Keratinocyte (primary cell): Measurements from ENCODE around the gene RNF115.

ENCODE experiments used
- EZH2 ChIP-seq: IDR thresholded peaks from one replicate; pipeline ENCODE4 v1.6.1; 2012; ENCODE audit warnings: inconsistent platforms, mild to moderate bottlenecking, low read length, moderate library complexity
- TF ChIP-seq, protein P1 (sequence below), 3 experiments: IDR thresholded peaks in 1 of 3; conservative IDR thresholded peaks in 1 of 3; optimal IDR thresholded peaks in 1 of 3; 2 replicates in 2 of 3; 3 replicates in 1 of 3; pipeline versions ENCODE3 to v1.5.1; 2011; ENCODE audit warnings: low read length in 3 of 3, mild to moderate bottlenecking in 3 of 3, moderate library complexity in 2 of 3, control low read depth in 1 of 3, inconsistent platforms in 1 of 3; ENCODE audit not compliant: insufficient read depth in 2 of 3; ENCODE audit errors: extremely low read depth in 1 of 3

DNA sequence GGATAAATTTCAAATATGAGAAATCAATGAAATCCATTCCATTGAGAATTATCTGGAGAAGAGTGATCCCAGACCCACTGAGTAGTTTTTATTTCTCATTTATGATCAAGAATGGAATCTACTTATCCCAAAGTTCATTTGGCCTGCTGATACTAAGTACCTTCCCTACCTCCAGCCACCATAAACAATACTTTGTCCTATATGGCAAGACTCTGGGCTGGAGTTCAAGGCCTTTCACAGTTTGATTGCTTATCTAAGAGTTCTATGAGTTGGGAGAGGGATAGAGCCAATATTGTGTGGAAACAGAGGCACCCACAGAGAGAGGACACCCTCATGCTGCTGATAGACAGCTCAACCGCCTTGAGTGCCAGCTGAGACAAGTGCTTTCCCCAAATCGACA lies 121.8 kb downstream of the RNF115 start:
- TF ChIP-seq, protein P1, sequence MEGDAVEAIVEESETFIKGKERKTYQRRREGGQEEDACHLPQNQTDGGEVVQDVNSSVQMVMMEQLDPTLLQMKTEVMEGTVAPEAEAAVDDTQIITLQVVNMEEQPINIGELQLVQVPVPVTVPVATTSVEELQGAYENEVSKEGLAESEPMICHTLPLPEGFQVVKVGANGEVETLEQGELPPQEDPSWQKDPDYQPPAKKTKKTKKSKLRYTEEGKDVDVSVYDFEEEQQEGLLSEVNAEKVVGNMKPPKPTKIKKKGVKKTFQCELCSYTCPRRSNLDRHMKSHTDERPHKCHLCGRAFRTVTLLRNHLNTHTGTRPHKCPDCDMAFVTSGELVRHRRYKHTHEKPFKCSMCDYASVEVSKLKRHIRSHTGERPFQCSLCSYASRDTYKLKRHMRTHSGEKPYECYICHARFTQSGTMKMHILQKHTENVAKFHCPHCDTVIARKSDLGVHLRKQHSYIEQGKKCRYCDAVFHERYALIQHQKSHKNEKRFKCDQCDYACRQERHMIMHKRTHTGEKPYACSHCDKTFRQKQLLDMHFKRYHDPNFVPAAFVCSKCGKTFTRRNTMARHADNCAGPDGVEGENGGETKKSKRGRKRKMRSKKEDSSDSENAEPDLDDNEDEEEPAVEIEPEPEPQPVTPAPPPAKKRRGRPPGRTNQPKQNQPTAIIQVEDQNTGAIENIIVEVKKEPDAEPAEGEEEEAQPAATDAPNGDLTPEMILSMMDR (optimal IDR thresholded peaks at IDR 0.05 in 1 of 3, IDR thresholded peaks at IDR 0.05 in 1 of 3, conservative IDR thresholded peaks at IDR 0.05 in 1 of 3; ENCODE audit: extremely low read depth in 1 of 3, insufficient read depth in 2 of 3, low read length in 3 of 3) = no peak
- no peak for TF ChIP-seq EZH2
